ENCODE results near the gene SRPK2.
"Not testable (repeated sequence)": the region's sequence is repeated elsewhere in the genome, so short reads cannot be mapped to it uniquely, and the experiment has no call there.

The SRPK2 gene

DNA sequence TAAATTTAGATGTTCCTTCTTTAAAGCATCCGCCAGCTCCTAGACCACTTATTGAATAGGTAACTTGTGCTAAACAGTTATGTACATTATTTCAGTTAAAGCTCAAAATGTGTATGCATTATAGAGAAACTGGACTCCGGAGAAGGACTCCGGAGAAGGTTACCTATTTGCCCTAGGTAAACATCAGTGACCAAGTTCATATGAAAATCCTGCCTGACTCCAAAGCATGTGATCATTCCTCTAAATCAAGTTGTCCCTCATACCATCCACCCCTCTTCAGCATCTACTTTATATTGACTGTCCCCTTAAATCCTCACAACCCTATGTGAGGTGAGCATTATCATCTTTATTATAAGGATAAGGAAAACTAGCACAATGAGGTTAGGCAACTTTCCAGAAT lies 147.5 kb downstream of the SRPK2 start:
- no peak for DNase-seq (ENCODE audit: low read depth, low spot score)
- H3K4me3 ChIP-seq (ENCODE audit: low read depth, low read length): no peak overlapping the region
- TF ChIP-seq, protein P1, sequence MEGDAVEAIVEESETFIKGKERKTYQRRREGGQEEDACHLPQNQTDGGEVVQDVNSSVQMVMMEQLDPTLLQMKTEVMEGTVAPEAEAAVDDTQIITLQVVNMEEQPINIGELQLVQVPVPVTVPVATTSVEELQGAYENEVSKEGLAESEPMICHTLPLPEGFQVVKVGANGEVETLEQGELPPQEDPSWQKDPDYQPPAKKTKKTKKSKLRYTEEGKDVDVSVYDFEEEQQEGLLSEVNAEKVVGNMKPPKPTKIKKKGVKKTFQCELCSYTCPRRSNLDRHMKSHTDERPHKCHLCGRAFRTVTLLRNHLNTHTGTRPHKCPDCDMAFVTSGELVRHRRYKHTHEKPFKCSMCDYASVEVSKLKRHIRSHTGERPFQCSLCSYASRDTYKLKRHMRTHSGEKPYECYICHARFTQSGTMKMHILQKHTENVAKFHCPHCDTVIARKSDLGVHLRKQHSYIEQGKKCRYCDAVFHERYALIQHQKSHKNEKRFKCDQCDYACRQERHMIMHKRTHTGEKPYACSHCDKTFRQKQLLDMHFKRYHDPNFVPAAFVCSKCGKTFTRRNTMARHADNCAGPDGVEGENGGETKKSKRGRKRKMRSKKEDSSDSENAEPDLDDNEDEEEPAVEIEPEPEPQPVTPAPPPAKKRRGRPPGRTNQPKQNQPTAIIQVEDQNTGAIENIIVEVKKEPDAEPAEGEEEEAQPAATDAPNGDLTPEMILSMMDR (IDR thresholded peaks at IDR 0.05; ENCODE audit: low read depth, low read length): no peak
- in situ Hi-C loops (cut with HindIII; ENCODE audit: low sequenced_read_pairs): no loop called here

DNA sequence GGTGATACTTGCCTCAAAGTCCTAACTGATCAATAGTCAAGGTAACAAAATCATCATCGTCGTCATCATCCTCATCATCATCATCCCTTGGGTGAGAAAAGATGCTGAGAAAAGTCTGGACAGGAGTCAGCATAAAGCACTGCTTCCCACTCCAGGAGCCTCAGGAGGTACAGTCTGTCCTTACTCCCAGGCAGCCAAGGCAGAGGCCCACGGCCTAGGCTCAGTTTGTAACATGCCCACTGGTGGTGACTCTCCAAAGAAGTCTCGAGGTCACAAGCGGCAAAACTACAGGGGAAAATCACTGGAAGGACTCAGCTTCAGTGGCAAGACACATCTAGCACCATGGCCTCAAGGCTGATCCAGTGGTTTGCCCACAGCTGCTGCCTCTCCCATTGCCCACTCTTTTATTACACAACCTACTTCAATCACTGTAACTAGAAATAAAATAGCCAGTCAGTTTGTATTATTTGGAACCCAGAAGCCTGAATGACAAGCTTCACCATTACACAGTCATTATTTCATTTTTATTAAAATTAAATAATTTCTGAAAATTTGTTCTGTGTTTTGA lies 150.4 kb downstream of the SRPK2 start:
- DNase-seq (ENCODE audit: low read depth, low spot score): no peak
- H3K4me3 ChIP-seq (ENCODE audit: low read depth, low read length): no peak overlapping the region
- TF ChIP-seq, protein P1 (IDR thresholded peaks at IDR 0.05; ENCODE audit: low read depth, low read length): no peak
- in situ Hi-C loops (cut with HindIII; ENCODE audit: low sequenced_read_pairs): no loop called here

DNA sequence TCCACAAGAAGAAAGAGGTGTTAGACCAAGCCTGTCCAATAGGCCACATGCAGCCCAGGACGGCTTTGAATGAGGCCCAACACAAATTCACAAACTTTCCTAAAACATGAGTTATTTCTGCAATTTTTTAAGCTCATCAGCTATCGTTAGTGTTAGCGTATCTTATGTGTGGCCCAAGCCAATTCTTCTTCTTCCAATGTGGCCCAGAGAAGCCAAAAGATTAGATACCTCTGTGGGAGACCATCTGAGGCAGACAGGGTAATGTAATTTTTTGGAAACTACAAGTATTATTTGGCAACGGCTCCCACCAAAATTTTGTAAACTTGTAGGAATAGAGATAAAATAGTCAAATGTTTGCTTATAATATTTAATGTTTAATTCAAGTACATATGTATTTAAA lies 153.8 kb downstream of the SRPK2 start:
- in situ Hi-C loops (cut with HindIII; ENCODE audit: low sequenced_read_pairs): no loop called here
- no peak for DNase-seq (ENCODE audit: low read depth, low spot score)
- no peak overlapping the region for H3K4me3 ChIP-seq (ENCODE audit: low read depth, low read length)

DNA sequence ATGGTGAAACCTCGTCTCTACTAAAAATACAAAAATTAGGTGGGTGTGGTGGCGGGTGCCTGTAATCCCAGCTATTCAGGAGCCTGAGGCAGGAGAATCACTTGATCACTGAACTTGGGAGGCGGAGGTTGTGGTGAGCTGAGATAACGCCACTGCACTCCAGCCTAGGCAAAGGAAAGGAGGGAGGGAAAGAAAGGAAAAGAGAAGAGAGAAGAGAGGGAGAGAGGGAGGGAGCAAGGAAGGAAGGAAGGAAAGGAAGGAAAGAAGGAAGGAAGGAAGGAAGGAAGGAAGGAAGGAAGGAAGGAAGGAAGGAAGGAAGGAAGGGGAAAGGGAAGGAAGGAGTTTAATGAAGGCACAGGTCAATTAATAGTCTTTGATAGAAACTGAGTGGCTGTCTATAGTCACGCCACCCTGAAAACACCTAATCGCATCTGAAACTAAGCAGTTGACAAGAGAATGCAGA lies 155.9 kb downstream of the SRPK2 start:
- in situ Hi-C loops (cut with HindIII; ENCODE audit: low sequenced_read_pairs); H3K4me3 ChIP-seq (ENCODE audit: low read depth, low read length); DNase-seq (ENCODE audit: low read depth, low spot score): not testable (repeated sequence)

More for the DNA sequence above, 153.8 kb downstream of the SRPK2 start:
- TF ChIP-seq, protein P1 (IDR thresholded peaks at IDR 0.05; ENCODE audit: low read depth, low read length): no peak

DNA sequence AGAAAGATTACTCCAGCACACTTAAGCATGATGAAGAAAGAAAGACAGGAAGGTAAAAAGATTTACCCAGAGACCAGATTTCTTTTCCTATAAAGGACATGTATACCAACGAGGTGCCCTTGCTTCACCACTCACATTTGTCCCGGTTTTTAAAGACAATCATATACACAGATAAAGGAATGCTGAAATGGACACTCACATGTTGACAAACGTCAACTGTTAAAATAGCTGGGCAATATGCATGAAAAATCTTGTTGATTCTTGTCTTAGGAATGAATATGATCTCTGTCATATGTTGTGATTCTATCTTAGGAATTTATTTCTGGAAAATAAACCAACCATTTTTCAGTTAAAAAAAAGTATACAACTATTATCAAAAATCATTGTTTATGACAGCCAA lies 158.2 kb downstream of the SRPK2 start:
- DNase-seq (ENCODE audit: low read depth, low spot score): no peak
- TF ChIP-seq, protein P1 (IDR thresholded peaks at IDR 0.05; ENCODE audit: low read depth, low read length): no peak
- in situ Hi-C loops (cut with HindIII; ENCODE audit: low sequenced_read_pairs): no loop called here
- H3K4me3 ChIP-seq (ENCODE audit: low read depth, low read length): no peak overlapping the region

DNA sequence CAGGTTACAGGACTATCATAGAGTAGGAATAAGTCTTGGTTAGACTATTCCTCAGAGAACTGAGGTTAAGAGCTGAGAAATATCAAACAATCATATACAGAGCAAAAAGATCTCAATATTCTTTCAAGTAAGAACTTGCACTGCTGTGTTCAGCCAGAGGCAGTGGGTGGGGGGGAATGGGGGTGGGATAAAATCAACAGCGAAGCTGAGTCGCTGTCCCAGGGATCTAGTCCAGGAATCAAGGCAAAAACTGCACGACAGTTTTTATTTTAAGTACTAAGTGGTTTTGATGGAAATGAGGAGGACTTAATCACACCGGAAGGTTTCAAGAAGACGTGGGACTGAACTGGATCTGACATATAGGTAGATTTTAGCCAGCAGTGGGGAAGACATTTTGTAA lies 159.1 kb downstream of the SRPK2 start:
- in situ Hi-C loops (cut with HindIII; ENCODE audit: low sequenced_read_pairs): no loop called here
- no peak overlapping the region for H3K4me3 ChIP-seq (ENCODE audit: low read depth, low read length)
- TF ChIP-seq, protein P1 (IDR thresholded peaks at IDR 0.05; ENCODE audit: low read depth, low read length): no peak
- no peak for DNase-seq (ENCODE audit: low read depth, low spot score)

DNA sequence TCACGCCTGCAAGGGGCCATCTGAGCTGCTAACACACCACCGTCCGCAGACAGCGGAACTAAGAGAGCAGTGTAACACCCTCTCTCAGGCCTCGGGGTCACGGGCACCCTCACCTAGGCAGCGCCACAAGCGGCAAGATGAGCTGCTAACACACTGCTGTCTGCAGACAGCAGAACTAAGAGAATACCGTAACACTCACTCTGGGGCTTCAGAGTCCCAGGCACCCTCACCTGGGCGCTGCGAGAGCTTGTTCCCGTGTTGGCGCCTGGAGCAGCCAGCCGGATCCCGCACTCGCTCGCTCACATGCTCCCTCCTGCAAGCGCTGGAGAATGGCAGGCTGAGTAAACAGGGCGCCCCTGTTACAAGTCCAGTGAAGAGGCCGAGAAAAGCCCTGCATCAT lies 160.2 kb downstream of the SRPK2 start:
- in situ Hi-C loops (cut with HindIII; ENCODE audit: low sequenced_read_pairs): no loop called here
- DNase-seq (ENCODE audit: low read depth, low spot score): no peak
- H3K4me3 ChIP-seq (ENCODE audit: low read depth, low read length): no peak overlapping the region
- TF ChIP-seq, protein P1 (IDR thresholded peaks at IDR 0.05; ENCODE audit: low read depth, low read length): no peak
